NCI-H82 (cell line): ENCODE results near the gene DISC1.
A peak's percentile ranks its signal among the peaks of the same experiment; 100 is the strongest.
"Not testable (repeated sequence)": the region's sequence is repeated elsewhere in the genome, so short reads cannot be mapped to it uniquely, and the experiment has no call there.

Experiments used
- DNase-seq: peaks from one replicate; lab custom pipeline; 2025; lab: John Stamatoyannopoulos, UW

The DISC1 gene

DNA sequence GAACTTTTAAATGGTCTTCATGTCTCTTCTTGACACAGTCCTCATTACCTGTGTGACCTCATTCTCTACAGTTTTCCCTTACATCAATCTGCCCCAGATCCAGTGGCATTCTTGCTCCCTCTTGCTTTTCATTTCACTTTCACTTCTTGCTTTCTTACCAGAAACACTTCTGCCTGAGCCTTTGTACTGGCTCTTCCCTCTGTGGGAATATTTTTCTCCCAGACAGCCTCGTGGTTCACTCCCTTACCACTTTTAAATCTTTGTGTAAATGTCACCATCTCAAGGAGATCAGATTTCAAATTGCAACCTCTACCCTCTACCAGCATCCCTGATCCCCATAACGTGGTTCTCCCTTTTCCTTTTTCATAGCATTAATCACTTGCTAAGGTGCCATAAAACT, 73.2 kb downstream of the DISC1 start:
- DNase-seq: no peak

DNA sequence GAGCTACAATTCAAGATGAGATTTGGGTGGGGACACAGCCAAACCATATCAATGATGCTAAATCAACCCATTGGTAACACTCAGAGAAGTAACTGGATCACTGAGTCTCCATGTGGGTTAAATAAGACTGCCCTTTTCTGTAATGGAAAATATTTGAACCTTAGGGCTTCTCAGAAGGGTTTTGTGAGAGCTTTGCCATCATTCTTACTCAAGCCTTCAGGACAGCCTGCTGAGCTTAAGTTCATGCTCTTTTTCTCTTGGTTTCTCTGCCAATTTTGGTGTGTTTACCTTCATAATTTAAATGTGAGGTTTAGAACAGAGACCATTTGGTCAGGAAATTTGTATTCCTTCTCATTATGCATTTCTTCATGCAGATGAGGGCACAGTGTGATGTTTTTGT, 74.7 kb downstream of the DISC1 start:
- no peak for DNase-seq

GRCh38 chr1:231702331-231702730, 75.7 kb downstream of the DISC1 start:
- no peak for DNase-seq

DNA sequence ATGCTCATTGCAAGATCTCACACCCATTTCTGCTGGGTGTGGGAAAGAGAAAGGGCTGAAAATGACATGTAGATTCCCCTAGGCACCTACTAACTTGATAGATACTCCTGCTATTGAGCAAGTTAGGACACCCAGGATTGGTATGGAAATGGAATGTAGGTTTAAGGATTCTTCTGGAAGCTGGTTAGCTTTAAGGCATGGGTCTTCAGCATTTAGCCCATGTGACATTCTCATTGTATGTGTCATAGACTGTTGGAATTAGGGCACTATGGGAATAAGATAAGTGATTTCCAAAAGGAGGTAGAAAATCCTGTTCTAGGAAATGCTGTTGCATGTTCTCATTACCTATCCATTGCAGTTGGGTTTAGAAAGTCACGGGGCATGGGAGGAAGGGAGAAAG, 76.2 kb downstream of the DISC1 start:
- DNase-seq: no peak

DNA sequence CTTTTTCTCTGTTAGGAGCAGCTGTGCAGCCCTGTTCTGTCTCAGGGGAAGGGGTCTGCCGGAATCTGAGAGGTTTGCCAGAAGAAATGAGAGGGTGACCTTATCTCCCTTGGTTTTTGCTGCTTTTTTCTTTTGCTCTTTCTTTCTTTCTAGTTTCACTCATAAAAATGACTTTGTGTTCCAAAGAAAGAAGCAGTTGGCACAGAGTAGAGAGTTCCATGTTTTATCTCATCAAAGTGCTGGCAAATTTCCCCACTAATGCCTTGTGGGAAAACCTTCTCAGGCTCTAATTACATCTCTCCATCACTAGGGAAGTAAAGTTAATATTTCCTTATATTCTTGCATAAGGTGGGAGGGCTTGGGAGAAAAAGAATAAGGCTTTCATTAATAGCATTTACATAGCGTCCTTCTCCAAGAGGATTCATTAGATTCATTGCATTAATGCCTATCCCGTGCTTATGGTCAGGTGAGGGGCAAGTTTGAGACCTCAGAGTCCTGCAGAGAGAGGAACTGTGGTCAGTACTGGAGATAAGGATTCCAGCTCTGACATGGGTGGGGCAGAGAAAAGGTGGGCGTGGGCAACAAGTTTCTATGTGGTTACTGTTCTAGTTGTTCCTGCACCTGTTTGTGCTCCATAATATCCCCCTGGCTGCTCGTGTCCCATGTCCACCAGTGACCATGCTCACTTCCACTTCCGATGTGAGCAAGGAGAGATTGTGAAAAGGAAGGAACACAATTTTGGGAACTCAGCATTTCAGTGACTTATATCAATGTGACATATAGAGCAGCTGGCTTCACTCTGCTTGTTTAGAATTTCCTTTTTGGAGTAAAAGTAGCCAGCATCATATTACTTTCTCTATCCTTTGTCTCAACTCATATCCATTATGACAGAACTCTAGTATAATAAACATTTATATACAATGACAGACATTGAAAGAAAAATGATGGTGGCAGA, 79.5 kb downstream of the DISC1 start:
- no peak for DNase-seq

DNA sequence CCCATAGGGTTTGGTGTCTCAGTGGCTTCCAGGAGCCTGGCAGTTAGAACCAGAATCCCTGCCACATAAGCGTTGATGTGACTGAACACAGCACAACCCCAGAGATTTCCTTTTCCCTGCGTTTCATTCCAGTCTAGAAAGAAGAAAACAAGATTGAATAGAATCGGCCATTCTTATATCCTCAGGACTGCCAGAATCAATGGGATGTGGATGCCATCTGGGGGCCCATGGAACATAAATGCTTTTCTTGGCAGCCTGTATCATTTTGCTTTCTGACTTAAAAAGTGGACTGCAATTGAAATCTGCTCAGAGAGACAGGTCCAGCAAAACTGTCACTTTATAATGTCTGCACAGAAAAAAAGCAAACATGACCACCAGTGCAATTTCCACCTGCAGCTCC, 80.3 kb downstream of the DISC1 start:
- DNase-seq: no peak

DNA sequence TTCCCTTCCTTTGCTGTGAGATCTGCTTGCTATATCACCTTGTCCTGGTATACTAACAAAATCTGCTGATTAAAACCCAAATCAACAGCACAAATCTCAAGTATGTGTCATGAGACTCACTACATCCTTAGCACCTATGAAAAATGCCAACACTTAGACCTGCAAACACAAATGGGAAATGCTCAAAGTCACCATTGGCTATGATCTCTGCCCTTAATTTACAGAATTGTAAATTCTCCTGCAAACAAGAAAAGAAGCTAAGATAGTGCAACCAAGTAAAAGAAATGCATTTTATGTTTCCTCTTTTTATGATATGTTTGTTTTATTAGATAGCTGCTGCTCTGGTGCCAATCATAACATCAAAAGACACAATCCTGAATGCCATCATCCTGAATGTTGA, 80.8 kb downstream of the DISC1 start:
- DNase-seq: no peak

- no peak for DNase-seq
These were observed 81.8 kb downstream of the DISC1 start for GRCh38 chr1:231708394-231708793.

DNA sequence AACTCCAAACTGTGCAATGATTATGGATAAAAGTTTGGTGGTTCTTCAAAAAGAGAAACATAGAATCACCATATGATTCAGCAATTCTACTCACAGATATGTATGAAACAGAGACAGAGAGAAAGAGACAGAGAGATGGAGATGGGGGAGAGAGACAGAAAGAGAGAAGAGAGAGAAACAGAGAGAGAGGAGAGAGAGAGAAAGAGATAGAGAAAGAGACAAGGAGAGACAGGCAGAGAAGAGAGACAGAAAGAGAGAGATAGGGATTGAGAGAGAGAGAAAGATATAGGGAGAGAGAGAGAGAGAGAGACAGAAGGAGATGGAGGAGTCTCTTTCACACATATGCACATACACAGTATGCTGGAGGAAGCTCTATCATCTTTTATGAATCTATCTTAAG, 87.8 kb downstream of the DISC1 start:
- DNase-seq: no peak

- DNase-seq: no peak
These were observed 89.5 kb downstream of the DISC1 start for GRCh38 chr1:231715816-231716722.

- DNase-seq: no peak
These were observed 90.3 kb downstream of the DISC1 start for GRCh38 chr1:231716879-231717278.

GRCh38 chr1:231719485-231720183, 93.0 kb downstream of the DISC1 start:
- DNase-seq: no peak

DNA sequence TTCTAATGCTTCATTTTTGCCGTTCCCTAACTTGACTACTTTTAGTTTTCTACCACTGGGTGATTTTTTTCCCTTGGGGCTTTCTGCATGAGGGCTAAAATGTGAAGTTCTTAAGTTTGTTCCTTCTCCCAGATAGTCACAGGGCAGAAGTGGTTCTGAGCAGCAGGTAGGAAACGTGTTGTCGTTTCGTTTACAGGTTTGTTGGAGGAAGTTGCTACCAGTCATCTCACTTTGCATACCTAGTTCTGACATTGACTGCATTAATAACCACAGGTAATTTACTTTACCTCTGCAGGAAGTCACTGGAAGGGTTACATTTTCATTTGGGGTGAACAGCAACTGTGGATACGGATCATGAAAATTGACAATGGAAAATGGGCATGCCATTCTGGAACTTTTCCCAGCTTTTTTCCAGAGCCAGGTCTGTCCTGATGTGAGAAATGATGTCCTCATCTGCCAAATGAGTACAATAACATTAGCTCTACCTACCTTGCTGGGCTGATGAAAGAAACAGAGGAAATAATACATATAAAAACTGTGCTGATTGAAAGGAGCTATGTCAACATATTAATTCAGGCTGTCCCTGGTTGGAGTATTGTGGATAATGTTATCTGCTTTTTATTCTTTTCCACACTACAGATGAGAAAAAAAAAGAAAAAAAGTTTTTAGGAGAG, 94.2 kb downstream of the DISC1 start:
- no peak for DNase-seq

GRCh38 chr1:231721436-231721835, 94.8 kb downstream of the DISC1 start:
- DNase-seq: no peak

- no peak for DNase-seq
These were observed 95.8 kb downstream of the DISC1 start for GRCh38 chr1:231722356-231722755.

DNA sequence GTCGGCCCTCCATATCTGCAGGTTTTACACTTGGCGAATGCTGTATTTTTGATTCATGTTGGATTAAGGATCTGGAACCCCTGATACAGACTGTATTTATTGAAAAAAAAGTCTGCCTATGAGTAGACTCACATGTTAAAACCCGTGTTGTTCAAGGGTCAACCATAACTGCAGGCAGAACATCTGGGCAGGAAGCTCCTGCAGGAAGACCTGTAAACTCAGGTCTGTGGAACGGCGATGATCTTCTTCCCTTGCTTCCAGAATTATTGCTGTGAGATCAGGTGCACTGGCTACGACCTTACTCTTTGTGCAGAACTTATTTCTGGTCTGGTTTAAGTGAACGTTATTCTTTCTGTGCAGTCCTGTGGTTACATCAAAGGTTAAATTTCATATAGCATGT, 96.6 kb downstream of the DISC1 start:
- DNase-seq: no peak

DNA sequence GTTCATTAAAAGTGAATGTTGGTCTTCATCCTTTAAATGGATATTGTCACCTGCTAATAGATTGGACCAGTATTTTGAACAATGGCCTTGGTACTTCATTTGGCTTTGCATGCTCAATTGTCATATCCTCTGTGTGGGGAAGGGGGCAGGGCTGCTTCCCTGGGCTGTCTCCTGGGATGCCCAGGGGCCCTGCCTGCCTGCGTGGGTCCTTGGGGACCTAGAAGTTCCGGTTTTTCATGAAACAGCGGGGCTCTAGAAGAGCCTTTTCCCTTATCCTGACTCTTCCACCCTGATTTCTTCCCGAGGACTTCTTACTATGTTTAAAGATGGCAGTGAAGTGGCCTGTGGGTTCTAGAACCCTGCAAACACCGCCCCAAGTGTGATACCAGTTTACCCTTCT, 97.5 kb downstream of the DISC1 start:
- no peak for DNase-seq

GRCh38 chr1:231724876-231725647, 98.5 kb downstream of the DISC1 start:
- DNase-seq: peak; percentile 77

DNA sequence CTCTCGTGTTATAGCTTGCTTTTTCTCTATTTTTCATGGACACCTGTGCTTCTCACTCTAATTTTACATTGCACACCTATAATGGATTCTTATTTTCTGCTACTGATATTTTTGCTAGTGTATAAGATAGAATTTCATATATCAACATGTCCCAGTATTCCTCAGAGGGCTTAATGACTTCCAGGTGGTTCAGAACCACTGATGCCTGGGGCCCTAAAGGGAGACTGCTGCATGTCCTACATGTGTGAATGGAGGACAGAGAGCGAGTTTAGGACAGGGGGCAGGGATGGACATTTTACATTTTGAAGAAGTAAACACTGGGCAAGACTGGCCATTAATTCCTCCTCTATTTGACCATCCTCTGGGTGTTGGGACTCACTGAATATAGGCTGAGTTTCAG, 100.6 kb downstream of the DISC1 start:
- no peak for DNase-seq

DNA sequence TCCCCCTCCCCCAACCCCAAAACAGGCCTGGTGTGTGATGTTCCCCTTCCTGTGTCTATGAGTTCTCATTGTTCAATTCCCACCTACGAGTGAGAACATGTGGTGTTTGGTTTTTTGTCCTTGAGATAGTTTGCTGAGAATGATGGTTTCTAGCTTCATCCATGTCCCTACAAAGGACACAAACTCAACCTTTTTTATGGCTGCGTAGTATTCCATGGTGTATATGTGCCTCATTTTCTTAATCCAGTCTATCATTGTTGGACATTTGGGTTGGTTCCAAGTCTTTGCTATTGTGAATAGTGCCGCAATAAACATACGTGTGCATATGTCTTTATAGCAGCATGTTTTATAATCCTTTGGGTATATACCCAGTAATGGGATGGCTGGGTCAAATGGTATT, 102.4 kb downstream of the DISC1 start:
- not testable (repeated sequence) for DNase-seq

DNA sequence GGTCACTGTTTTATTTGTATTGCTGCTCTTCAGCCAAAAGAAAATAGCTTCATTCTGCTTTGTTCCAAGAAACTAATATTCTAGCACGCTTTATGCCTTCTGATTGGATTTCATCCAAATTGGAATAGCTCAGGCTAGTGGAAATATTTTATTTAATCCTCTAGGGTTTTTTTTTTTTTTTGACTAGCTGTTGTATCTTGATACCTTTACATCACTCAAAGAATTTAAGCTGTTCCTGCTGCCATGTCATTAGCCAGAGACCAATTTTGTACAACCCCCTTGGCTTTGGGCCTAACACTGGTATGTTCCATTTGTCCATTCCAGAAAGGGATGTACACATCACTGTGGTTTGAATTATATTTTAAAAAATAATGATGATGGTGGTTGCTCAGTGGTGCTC, 103.0 kb downstream of the DISC1 start:
- no peak for DNase-seq
